ENCODE results near the gene SPATA16.
"Not testable (repeated sequence)": the region's sequence is repeated elsewhere in the genome, so short reads cannot be mapped to it uniquely, and the experiment has no call there.

The SPATA16 gene, protein sequence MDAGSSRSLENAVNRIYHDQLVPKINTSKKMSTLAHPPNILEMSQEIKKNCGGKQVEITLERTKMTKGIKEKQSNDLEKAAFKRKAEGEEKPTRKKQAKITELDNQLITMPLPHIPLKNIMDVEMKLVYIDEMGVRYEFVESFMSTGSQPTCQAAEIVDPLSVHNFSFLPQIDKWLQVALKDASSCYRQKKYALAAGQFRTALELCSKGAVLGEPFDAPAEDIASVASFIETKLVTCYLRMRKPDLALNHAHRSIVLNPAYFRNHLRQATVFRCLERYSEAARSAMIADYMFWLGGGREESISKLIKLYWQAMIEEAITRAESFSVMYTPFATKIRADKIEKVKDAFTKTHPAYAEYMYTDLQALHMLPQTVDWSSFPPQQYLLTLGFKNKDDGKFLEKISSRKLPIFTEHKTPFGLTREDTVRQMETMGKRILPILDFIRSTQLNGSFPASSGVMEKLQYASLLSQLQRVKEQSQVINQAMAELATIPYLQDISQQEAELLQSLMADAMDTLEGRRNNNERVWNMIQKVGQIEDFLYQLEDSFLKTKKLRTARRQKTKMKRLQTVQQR

DNA sequence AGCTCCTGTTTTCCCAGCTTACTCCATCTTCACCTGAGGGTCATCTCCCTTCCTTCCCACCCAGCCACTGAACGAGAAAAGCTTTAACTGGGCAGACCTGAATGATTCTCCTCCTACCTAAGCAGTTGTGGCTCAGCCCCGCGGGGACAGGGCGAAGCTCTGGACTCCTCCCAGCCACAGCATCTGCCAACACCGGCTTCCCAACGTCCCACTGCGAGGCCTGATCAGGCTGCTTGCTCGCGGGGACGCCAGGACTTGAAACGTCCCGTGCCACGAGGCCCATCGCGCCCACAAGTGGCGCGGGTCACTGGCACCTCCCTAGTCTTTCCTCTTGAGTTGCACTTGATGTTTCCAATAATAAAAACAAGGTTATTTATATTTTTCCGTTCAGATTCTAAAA is at the start of gene SPATA16:
Gene SPATA16 (minus strand): TSS at position 250 of the 400 bp plus-strand sequence. CDS start 23,504 bp downstream, outside the sequence.
- no peak for DNase-seq

DNA sequence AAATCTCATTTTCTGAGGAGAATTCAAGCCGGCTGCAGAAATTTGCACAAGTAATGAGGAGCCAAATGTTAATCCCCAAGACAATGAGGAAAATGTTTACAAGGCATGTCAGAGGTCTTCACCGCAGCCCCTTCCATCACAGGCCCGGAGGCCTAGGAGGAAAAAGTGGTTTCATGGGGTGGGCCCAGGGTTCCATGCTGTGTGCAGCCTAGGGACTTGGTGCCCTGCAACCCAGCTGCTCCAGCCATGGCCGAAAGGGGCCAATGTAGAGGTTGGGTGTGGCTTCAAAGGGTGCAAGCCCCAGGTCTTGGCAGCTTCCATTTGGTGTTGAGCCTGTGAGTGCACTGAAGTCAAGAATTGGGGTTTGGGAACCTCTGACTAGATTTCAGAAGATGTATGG is 42.0 kb upstream of the SPATA16 start:
- not testable (repeated sequence) for DNase-seq

DNA sequence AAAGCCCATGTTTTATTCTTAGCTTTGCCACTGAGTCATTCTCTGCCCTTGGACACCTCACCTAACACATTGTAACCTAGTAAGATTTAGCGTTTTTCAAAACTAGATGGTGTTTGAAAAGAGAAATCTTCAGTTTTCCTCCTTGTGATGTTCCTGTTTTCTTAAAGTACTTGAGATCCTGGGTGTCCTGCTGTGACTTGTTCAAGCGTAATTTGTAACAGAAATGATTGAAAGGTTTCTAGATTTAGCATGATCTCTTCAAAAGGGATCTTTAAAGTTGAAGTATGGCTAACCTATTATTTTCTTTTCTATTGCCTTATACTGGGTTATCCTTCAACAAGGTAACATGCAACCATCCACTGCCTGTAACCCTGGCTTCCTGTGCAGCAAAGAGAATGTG is 32.6 kb upstream of the SPATA16 start:
- no peak for DNase-seq

DNA sequence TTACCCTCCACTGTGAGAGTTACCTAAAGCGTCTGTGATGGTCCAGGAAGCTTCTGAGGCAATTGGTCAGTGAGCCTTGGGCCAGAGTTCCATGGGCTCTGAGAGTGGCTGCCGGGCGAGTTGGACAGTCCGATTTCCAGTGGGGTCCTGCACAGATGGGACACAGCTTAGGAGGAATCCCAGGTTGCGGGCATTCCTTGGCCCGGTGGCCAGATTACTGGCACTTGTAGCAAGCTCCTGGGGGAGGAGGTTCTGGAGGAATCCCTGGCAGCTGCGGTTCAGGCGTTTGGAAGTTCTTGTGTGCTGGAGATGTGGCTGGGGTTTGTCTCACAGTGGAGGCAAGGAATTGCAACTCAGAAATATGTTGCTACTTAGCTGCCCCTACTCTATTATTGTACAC is 18.1 kb upstream of the SPATA16 start:
- not testable (repeated sequence) for DNase-seq

DNA sequence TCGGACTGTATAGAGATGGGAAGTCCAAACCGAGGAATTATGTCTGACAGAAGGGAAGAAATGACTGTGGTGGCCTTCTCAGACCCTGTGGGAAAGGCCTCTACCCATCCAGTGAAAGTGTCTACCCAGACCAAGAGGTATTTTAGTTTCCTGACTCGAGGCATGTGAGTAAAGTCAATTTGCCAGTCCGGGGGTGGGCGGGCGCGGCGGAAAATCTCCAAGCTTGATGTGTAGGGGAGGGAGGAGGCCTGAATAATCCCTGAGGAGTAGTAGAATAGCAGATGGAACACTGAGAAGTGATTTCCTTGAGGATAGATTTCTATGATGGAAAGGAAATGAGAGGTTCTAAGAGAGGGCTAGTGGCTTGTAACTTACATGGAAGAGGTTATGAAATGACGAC is 15.5 kb upstream of the SPATA16 start:
- not testable (repeated sequence) for DNase-seq

DNA sequence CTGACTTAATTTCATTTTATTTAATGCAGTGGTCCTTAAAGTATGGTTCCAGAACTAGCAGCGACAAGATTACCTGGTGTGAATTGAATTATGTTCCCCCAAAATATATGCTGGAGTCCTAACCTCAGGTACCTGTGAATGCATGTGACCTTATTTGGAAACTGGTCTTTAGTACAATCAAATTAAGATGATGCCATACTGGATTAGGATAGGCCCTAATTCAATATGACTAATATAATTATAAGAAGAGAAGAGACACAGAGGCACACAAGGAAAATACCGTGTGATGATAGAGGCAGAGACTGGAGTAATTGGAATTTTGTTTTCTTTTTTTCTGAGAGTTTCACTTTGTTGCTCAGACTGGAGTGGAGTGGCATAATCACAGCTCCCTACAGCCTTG is 12.6 kb upstream of the SPATA16 start:
- no peak for DNase-seq

DNA sequence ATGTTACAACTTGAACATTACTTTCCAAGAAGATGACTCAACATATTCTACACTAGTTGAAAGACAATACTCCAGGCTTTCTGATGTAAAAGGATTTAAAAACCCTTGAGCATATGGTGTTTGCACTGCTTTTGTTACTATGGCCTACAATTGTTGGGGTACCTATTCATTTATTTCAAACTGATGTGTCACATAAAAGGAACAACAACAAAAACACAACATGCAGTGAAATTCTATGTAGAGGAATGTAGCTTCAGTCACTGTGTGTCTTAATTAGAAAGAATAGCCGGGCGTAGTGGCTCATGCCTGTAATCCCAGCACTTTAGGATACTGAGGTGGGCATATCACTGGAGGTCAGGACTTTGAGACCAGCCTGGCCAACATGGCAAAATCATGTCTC is 1.6 kb downstream of the SPATA16 start:
- no peak for DNase-seq

DNA sequence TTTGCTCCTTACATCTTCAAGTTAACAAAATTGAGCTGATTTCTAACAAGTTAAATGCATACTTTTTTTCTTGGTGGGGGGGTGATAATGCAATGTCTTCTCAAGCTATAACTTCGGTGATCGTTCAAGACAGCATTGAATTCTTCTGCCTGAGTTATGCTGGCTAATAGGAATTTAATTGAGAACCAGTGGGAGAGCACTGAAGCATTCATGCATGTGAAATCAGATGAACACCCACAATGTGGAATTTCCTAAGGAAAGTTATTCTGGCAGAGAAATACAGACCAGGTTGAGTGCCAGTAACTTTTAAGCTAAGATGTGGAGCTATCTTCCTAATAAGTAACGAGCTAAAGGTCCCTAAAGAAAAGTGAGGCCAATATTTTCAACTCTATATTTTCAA is 3.0 kb downstream of the SPATA16 start:
- no peak for DNase-seq

DNA sequence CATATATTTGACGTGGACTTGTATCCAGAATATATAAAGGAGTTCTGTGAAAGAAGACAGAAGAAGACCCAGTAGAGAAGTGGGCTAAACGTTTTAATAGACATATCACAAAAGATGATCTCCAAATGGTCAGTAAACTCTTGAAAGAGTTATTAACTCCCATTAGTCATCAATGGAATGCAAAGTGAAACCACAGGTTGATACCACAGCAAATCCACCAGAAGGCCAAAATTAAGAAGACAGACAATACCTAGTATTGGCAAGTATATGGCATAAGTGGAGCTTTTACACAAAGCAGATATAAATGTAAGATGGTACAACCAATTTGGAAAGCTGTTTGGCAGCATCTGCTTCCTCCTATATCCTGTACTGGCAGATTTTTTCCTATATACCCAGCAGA is 6.0 kb downstream of the SPATA16 start:
- DNase-seq = no peak

DNA sequence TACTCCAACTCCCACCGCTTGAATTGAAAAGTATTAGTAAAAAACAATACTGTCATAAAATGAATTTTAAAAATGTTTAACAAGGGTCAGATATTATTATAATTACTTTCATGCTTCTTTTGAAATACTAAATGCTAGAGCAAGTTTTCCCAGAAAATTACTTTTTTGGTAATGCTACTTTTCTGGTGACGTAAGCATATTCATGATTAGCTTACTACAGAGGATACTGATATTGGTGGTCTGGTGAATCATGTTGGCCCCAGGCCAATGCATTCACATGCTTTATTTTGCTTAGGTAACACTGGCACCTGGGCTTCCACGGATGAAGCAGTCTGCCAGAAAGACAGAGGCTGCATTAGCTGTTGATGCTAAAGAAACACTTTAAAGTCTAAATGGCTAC is 12.4 kb downstream of the SPATA16 start:
- DNase-seq = no peak

DNA sequence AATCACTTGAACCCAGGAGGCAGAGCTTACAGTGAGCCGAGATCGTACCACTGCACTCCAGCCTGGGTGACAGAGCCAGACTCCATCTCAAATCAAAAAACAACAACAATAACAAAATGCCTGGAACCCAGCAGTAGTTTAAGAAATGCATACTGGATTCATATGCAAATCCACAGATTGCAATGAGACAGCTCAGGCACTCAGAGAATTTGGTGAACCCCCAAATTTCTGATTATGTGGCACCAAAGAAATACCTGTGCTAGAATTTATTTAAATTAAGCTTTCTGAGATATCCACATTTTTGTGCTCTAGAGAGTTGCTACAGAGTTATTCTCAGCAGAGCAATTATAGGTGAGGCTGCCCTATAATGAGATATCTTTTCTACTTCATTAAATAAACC is 29.7 kb downstream of the SPATA16 start:
- no peak for DNase-seq

DNA sequence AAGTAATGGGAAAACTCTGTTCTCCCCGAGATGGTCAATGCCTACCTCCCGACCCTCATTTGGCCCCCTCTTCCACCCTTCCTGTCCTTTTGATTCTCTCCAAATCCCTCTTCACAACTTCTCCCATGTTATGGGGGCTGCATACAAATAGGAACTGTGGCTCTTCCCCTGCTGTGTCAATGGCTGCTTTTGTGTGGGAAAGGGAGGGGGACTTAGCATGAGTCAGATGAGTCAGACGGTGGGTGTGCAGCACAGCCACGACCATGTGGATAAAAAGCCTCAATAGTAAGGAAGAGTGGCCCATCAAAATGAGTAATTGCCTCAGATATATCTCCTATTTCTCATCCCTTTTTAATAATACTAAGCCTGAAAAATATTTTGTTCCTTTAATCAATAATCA is 31.9 kb downstream of the SPATA16 start:
- DNase-seq = no peak

DNA sequence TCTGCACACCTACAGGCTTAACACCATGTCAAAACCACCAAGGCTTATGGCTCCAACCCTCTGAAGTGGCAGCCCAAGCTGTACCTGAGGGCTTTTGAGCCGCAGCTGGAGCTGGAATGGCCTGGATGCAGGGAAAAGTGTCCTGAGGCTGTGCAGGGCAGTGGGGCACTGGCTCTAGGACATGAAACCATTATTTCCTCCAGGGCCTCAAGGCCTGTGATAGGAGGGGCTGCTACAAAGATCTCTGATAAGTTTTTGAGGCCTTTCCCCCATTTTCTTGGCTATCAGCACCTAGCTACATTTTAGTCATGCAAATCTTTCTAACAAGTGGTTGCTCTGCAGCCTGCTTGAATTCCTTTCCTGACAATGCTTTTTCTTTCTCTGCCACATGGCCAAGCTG is 37.6 kb downstream of the SPATA16 start:
- DNase-seq = no peak

DNA sequence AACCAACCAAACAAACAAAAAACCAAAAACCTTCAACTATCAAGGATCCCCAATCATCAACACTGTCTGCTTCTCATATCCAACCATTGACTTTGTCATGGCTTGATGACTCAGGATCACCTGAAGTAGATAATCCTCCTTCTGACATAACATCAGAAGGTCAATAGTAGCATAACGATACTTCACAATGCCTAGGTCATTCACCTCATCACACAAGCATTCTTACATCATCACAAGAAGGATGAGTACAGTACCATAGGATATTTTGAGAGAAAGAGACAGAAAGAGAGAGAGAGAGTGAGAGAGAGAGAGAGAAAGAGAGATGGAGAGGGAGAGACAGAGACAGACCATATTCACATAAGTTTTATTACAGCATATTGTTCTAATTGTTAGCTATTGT is 42.1 kb downstream of the SPATA16 start:
- DNase-seq = no peak

DNA sequence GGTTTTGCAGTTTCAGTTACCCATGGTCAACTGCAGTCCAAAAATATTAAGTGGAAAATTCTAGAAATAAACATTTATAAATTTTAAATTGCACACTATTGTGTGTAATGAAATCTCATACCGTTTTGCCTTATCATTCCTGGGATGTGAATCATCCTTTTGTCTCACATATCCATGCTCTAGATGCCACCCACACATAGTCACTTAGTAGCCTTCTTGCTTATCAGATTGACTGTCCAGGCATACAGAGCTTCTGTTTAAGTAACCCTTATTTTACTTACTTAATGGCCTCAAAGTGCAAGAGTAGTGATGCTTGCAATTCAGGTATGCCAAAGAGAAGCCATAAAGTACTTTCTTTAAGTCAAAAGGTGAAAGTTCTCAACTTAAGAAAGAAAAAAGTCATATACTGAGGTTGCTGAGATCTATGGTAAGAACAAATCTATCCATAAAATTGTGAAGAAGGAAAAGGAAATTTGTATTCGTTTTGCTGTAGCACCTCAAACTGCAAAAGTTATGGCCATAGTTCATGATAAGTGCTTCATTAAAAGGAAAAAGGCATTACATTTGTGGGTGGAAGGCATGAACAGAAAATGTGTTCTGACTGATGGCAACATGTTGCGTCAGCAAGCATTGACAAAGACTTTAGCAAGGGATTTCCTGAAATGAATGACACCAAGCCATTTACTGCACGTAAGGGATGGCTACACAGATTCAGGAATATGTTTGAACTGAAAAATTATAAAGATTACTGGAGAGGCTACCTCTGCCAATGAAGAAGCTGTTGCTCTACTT is 43.8 kb downstream of the SPATA16 start:
- no peak for DNase-seq

DNA sequence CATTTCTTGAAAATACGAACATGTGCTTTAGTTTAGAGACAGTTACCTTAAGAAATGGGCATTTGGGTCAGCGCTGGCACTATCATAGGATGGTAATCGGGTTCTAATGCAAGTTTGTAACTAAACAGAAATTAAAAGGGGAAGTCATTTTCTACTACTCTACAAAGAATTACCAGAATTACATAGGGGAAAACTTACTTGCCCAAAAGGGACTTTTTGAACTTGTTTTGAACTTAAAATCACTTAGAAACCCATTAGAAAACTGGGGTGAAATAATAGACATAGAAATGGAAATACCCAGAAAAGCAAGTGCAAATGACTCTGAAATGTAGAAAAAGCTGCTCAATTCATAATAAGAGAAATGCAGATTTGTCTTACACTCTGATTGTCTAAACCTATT is 44.9 kb downstream of the SPATA16 start:
- no peak for DNase-seq

DNA sequence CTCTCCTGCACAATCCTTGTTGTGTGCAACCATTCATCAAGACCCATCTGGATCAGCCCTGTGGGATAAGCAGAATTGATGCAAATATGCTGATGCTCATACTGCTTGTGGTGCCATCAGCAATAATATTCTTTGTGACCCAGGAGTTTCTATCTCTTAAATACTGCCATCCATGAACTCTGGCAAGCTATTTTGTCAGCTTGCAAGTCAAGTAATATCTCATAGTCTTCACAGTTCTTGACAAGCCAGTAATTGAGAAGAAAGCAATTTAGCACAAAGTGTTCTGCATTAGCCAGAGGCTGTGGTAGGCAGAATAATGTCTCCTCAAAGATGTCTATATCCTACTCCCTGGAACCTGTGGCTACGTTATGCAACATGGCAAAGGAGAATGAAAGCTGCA is 49.0 kb downstream of the SPATA16 start:
- no peak for DNase-seq

DNA sequence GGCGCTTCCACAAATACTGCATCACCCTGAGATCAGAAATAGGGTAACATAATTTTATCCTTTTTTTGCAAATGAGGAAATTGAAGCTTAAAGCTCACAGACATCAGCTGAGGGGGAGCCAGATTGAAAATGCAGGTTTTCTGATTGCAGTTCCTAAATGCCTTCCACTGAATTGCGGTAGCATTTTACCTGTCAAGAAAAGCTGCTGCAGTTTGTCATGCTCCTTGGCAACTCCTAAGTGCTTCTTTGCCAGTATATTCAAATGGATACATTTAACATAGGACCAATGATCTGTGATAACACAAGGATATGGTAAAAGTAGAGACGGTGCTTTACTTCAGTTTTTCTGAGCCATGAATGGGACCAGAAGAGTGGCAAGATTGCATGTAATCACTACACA is 50.5 kb downstream of the SPATA16 start:
- DNase-seq = no peak

DNA sequence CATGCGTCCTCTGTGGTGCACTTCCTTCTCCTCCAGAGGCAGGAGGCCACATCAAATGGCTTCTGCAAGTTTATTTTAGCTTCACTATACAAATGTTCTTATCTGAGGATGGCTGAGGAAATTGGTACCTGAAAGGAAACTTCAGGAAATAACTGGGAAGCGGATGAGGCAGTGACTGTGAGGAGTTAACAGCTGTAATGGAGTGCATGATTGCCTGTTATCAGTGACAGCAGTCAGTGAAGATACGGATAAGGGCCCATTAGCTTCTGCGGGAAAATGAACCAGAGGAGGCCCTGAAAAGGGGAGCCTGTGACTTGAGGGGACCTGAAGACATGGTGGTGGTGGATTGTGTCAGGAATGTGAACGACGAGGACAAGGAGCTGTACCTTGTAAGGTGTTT is 51.8 kb downstream of the SPATA16 start:
- DNase-seq = no peak

DNA sequence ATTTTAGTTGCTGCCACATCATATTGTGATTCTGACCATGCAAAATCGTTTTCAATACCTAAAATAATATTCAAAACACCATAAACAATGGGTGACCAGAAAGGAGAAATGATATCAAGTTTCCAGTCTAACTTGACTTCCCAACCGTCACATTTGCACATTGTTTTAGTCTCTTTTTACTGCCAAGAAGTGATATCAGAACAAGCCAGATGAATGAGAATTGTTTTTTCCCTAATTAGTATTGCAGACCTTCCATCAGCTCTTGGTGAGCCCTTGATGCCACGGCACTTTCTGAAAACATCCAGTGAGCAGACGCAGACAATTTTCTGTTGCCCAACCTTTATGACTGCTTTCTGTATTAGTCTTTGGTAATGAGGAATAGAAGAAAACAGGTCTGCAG is 62.5 kb downstream of the SPATA16 start:
- no peak for DNase-seq

DNA sequence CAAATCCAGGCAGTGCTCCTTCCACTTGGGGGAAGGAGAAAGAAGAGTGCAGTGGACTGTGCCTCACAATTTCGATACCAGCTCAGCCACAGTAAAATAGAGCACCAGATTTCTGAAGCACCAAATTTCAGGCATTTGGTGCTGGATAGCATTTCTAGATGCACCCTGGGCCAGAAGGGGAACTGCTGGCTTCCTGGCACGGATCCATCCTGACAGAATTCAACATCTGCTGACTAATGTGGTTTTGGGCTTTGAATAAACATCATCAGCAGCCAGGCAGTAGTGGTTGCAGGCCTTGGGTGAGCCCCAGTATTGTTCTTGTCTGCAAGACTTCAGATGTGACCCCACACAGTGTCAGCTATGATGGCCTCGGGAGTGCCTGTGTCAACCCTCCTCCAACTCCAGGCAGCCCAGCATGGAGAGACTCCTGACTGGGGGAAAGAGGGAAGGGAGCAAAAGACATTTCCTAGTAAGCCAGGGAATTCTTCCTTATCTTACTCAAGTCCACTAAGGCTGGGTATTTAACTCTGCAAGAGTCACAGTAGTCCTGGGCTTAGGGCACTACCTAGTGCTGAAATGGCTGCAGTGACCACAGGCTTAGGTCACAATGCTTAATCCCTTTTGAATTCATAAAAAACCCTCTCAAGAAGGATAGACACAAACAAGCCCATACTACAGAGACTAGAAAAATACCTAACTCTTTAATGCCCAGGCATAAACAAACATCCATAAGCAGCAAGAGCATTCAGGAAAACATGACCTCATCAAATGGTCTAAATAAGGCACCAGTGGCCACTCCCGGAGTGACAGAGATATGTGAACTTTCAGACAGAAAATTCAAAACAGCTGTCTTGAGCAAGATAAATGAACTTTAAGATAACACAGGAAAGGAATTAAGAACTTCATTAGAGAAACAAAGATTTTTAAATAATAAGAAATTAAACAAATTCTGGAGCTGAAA is 74.7 kb downstream of the SPATA16 start:
- DNase-seq = no peak

DNA sequence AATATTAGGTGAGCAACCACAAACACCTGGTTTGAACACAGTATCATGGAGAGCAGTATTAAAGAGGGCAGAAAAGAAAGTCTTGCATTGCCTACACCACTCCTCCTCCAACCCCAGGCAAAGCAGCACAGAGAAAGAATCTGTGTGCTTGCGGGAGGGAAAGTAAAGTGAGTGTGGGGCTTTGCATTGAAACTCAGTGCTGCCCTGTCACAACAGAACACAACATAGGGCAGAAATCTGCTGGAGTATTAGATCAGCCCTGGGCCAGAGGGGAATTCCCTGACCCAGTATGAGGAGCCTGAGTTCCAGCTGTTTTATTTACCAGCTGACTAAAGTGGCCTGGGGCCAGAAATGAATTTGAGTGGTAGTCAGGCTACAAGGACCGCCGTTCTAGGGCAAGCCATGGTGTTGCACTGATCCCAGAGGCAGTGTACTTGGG is 75.5 kb downstream of the SPATA16 start:
- no peak for DNase-seq

DNA sequence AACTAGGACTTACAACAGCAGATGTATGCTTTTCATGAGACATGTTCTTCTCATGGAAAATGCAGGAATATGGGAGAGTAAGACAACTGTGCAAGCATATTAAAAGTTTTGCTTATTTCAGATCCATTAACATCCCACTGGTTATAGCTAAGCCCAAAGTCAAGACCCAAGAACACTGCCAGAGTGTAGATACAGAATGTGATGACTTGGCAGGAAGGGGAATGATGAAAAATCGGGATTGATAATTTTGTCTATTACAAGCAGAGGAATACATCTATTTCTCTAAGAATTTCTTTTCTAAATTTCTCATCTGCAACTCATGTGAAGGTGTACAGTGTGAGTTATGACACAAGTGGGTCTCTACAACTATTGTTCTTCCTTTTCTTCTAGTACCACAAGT is 76.4 kb downstream of the SPATA16 start:
- DNase-seq = no peak
